Measurements from ENCODE around the gene TLR10. TPM values are rescaled to one million over a fixed set of nuclear protein-coding genes. Genes with fewer than 3 reads are reported as not detected.

The TLR10 gene
- total and polyA plus RNA-seq, 9 of the 15 experiments (the other 6 are each of a cell fraction or from before 2014, with no cell fraction given) = 0.03 to 0.05 TPM; not detected in 7

- ATAC-seq (no peak), DNase-seq (ENCODE audit: extremely low read depth in 1 of 4, low spot score in 3 of 4) (no peak), FAIRE-seq (no peak)
- 72% methylated on average over 4 of the region's 4 CpGs for WGBS (ENCODE audit: insufficient coverage, low coverage, missing lambda C conversion rate)
- no peak overlapping the region for H3K4me3 ChIP-seq
- intact Hi-C loops (cut with micrococcal nuclease) (loop anchor here (2.0 kb wide), 1 partner anchor 412 kb away; no protein-coding TSS in a partner anchor), in situ Hi-C loops (cut with MboI) (loop anchor here (5.0 kb wide), 4 partner anchors 53 to 913 kb away; no protein-coding TSS in a partner anchor)
- no peak overlapping the region for H2AFZ ChIP-seq (ENCODE audit: low read depth, low read length)
- no peak overlapping the region for H3K9ac ChIP-seq (ENCODE audit: insufficient read depth in 1 of 2, low read depth in 2 of 2, low read length in 2 of 2)
- H3K4me2 ChIP-seq (ENCODE audit: insufficient read depth, low read length) = no peak overlapping the region
- no peak overlapping the region for H3K27ac ChIP-seq (ENCODE audit: extremely low read depth, low read depth, low read length)
- no peaks in the 10 kb centered on the region for H3K36me3 ChIP-seq (ENCODE audit: control insufficient read depth, insufficient read depth, low read length)
- ChIA-PET CTCF (ENCODE audit: low intra/inter-chr PET ratio) (interaction anchor here (0.6 to 2.9 kb wide), 7 partner anchors 10 to 927 kb away, joined by 3 to 20 read pairs (median 8); no protein-coding TSS in a partner anchor), POLR2A (interaction anchor here (0.7 to 1.2 kb wide), 3 partner anchors 12 to 551 kb away, joined by 3 to 4 read pairs (median 3); no protein-coding TSS in a partner anchor)
- peaks cover 0 to 2% of the 10 kb centered on the region in 2 experiments; a peak in 3 of 5 replicates for H3K4me1 ChIP-seq (replicated peaks in 1 of 2; ENCODE audit: control insufficient read depth in 2 of 2, insufficient read depth in 2 of 2, low read length in 2 of 2)
- no peaks in the 10 kb centered on the region for H4K20me1 ChIP-seq (replicated peaks; ENCODE audit: control insufficient read depth, insufficient read depth, low read length)
- H3K27me3 ChIP-seq (ENCODE audit: control insufficient read depth in 2 of 2, insufficient read depth in 2 of 2, low read length in 2 of 2) = no peaks in the 10 kb centered on the region
- H3K9me1 ChIP-seq (ENCODE audit: control insufficient read depth, insufficient read depth, low read length) = no peaks in the 10 kb centered on the region
- BruUV-seq (replicated peaks) = no TSS peak
- H3K79me2 ChIP-seq (ENCODE audit: control insufficient read depth, insufficient read depth, low read length) = no peaks in the 10 kb centered on the region
- H3K9me3 ChIP-seq (replicated peaks; ENCODE audit: control insufficient read depth, insufficient read depth, low read depth, low read length) = peaks cover 6% of the 10 kb centered on the region
- TF ChIP-seq ATF2 (CRISPR knock-in tag; IDR thresholded peaks at IDR 0.05) (no peak), KAT2B (IDR thresholded peaks at IDR 0.05; ENCODE audit: low read depth, low read length) (no peak), ZNF184 (CRISPR knock-in tag; IDR thresholded peaks at IDR 0.05) (no peak), ZNF395 (CRISPR knock-in tag; IDR thresholded peaks at IDR 0.05) (no peak), CLOCK (CRISPR knock-in tag; IDR thresholded peaks at IDR 0.05; ENCODE audit: borderline replicate concordance) (no peak), HDAC6 (IDR thresholded peaks at IDR 0.05; ENCODE audit: low read depth, low read length) (no peak), TSHZ1 (CRISPR knock-in tag; IDR thresholded peaks at IDR 0.05) (no peak), ESRRA (IDR thresholded peaks at IDR 0.05; ENCODE audit: borderline replicate concordance, low read depth) (no peak), ZNF507 (tag; conservative IDR thresholded peaks at IDR 0.05) (no peak), GTF2E2 (tag; IDR thresholded peaks at IDR 0.05) (no peak), ZNF253 (CRISPR knock-in tag; conservative IDR thresholded peaks at IDR 0.05) (no peak), JUND (IDR thresholded peaks at IDR 0.05; ENCODE audit: borderline replicate concordance, low read depth, low read length) (no peak), JUND (tag; IDR thresholded peaks at IDR 0.05; ENCODE audit: borderline replicate concordance, low read depth, low read length) (no peak), NCOA2 (IDR thresholded peaks at IDR 0.05; ENCODE audit: partially characterized antibody in 2 of 2) (no peak)
Observed at GRCh38 chr4:38730493-38730829, 52.3 kb downstream of the TLR10 start.

Data from K562 (cell line).